ENCODE data around the gene PLCH2. TPM values are rescaled to one million over a fixed set of nuclear protein-coding genes. Genes with fewer than 3 reads are reported as not detected.

PLCH2 gene
- total RNA-seq, 2 experiments from 2014 or later = 1.2 to 1.4 TPM

- no peak overlapping the region for H3K4me3 Mint-ChIP-seq
Observed at GRCh38 chr1:2503554-2504224, 27.6 kb downstream of the PLCH2 start.

GRCh38 chr1:2504225-2504948 is 28.3 kb downstream of the PLCH2 start:
- H3K4me1 Mint-ChIP-seq = peaks cover 8% of the 10 kb centered on the region
- H3K27ac Mint-ChIP-seq = no peak overlapping the region
- peaks cover 1% of the 10 kb centered on the region for H3K36me3 Mint-ChIP-seq
- no peak for DNase-seq
- no peak overlapping the region for H3K4me3 Mint-ChIP-seq
- no peaks in the 10 kb centered on the region for H3K27me3 Mint-ChIP-seq
- H3K9me3 Mint-ChIP-seq = no peaks in the 10 kb centered on the region

More at GRCh38 chr1:2503554-2504224, 27.6 kb downstream of the PLCH2 start:
- H3K27ac Mint-ChIP-seq = no peak overlapping the region
- H3K36me3 Mint-ChIP-seq = peaks cover 1% of the 10 kb centered on the region
- no peaks in the 10 kb centered on the region for H3K9me3 Mint-ChIP-seq
- no peak for DNase-seq
- H3K27me3 Mint-ChIP-seq = no peaks in the 10 kb centered on the region
- H3K4me1 Mint-ChIP-seq = peaks cover 11% of the 10 kb centered on the region

GRCh38 chr1:2504949-2505272 is 28.8 kb downstream of the PLCH2 start:
- Mint-ChIP-seq H3K9me3 (no peaks in the 10 kb centered on the region), H3K4me1 (peaks cover 6% of the 10 kb centered on the region), H3K4me3 (no peak overlapping the region), H3K36me3 (peaks cover 1% of the 10 kb centered on the region), H3K27ac (no peak overlapping the region), H3K27me3 (no peaks in the 10 kb centered on the region)
- DNase-seq = no peak

- no peak overlapping the region for H3K4me3 Mint-ChIP-seq
- no peaks in the 10 kb centered on the region for H3K9me3 Mint-ChIP-seq
- H3K27me3 Mint-ChIP-seq = no peaks in the 10 kb centered on the region
- H3K27ac Mint-ChIP-seq = no peak overlapping the region
- H3K36me3 Mint-ChIP-seq = peaks cover 1% of the 10 kb centered on the region
- H3K4me1 Mint-ChIP-seq = no peaks in the 10 kb centered on the region
- DNase-seq = no peak
Observed at GRCh38 chr1:2505461-2505994, 29.4 kb downstream of the PLCH2 start.

- Mint-ChIP-seq H3K9me3 (no peaks in the 10 kb centered on the region), H3K36me3 (peaks cover 1% of the 10 kb centered on the region), H3K27me3 (no peaks in the 10 kb centered on the region), H3K27ac (no peak overlapping the region), H3K4me1 (no peaks in the 10 kb centered on the region), H3K4me3 (no peak overlapping the region)
- DNase-seq = no peak
Observed at GRCh38 chr1:2506007-2506860, 30.1 kb downstream of the PLCH2 start.

GRCh38 chr1:2506901-2507565 is 30.9 kb downstream of the PLCH2 start:
- H3K36me3 Mint-ChIP-seq = peaks cover 1% of the 10 kb centered on the region
- H3K4me3 Mint-ChIP-seq = no peak overlapping the region
- no peak overlapping the region for H3K27ac Mint-ChIP-seq
- no peaks in the 10 kb centered on the region for H3K9me3 Mint-ChIP-seq
- DNase-seq = no peak
- no peaks in the 10 kb centered on the region for H3K27me3 Mint-ChIP-seq
- no peaks in the 10 kb centered on the region for H3K4me1 Mint-ChIP-seq

- Mint-ChIP-seq H3K4me1 (no peaks in the 10 kb centered on the region), H3K27ac (no peak overlapping the region), H3K27me3 (no peaks in the 10 kb centered on the region), H3K4me3 (no peak overlapping the region), H3K9me3 (no peaks in the 10 kb centered on the region), H3K36me3 (peaks cover 1% of the 10 kb centered on the region)
- no peak for DNase-seq
Observed at GRCh38 chr1:2507744-2508155, 31.7 kb downstream of the PLCH2 start.

- peaks cover 1% of the 10 kb centered on the region for H3K36me3 Mint-ChIP-seq
- no peaks in the 10 kb centered on the region for H3K4me1 Mint-ChIP-seq
- no peak overlapping the region for H3K27ac Mint-ChIP-seq
- H3K27me3 Mint-ChIP-seq = no peaks in the 10 kb centered on the region
- H3K9me3 Mint-ChIP-seq = no peaks in the 10 kb centered on the region
- DNase-seq = no peak
- no peak overlapping the region for H3K4me3 Mint-ChIP-seq
Observed at GRCh38 chr1:2508180-2508579, 32.1 kb downstream of the PLCH2 start.

- DNase-seq = no peak
- H3K36me3 Mint-ChIP-seq = peaks cover 1% of the 10 kb centered on the region
- no peaks in the 10 kb centered on the region for H3K4me1 Mint-ChIP-seq
- H3K9me3 Mint-ChIP-seq = no peaks in the 10 kb centered on the region
- H3K27ac Mint-ChIP-seq = no peak overlapping the region
- no peaks in the 10 kb centered on the region for H3K27me3 Mint-ChIP-seq
- no peak overlapping the region for H3K4me3 Mint-ChIP-seq
Observed at GRCh38 chr1:2508751-2509150, 32.7 kb downstream of the PLCH2 start.

GRCh38 chr1:2509589-2509988 is 33.5 kb downstream of the PLCH2 start:
- Mint-ChIP-seq H3K36me3 (peaks cover 1% of the 10 kb centered on the region), H3K4me3 (no peak overlapping the region)

GRCh38 chr1:2510366-2511155 is 34.5 kb downstream of the PLCH2 start:
- no peak for DNase-seq
- Mint-ChIP-seq H3K9me3 (no peaks in the 10 kb centered on the region), H3K4me3 (no peak overlapping the region), H3K4me1 (no peaks in the 10 kb centered on the region), H3K27me3 (no peaks in the 10 kb centered on the region), H3K27ac (no peak overlapping the region), H3K36me3 (peaks cover 1% of the 10 kb centered on the region)

More at GRCh38 chr1:2509589-2509988, 33.5 kb downstream of the PLCH2 start:
- no peaks in the 10 kb centered on the region for H3K9me3 Mint-ChIP-seq
- H3K27me3 Mint-ChIP-seq = no peaks in the 10 kb centered on the region
- no peak for DNase-seq
- no peaks in the 10 kb centered on the region for H3K4me1 Mint-ChIP-seq
- H3K27ac Mint-ChIP-seq = no peak overlapping the region

GRCh38 chr1:2512862-2513421 is 36.9 kb downstream of the PLCH2 start:
- no peaks in the 10 kb centered on the region for H3K27me3 Mint-ChIP-seq
- H3K4me3 Mint-ChIP-seq = no peak overlapping the region
- no peaks in the 10 kb centered on the region for H3K9me3 Mint-ChIP-seq
- DNase-seq = no peak
- no peaks in the 10 kb centered on the region for H3K4me1 Mint-ChIP-seq
- H3K27ac Mint-ChIP-seq = no peak overlapping the region
- H3K36me3 Mint-ChIP-seq = peaks cover 1% of the 10 kb centered on the region

GRCh38 chr1:2513939-2514652 is 38.0 kb downstream of the PLCH2 start:
- Mint-ChIP-seq H3K9me3 (no peaks in the 10 kb centered on the region), H3K27me3 (no peaks in the 10 kb centered on the region), H3K36me3 (peaks cover 5% of the 10 kb centered on the region), H3K4me3 (no peak overlapping the region), H3K27ac (no peak overlapping the region), H3K4me1 (no peaks in the 10 kb centered on the region)
- DNase-seq = no peak

Data from activated naive CD8-positive, alpha-beta T cell treated with anti-CD3 and anti-CD28 coated beads for 36 hours (primary cell).